ENCODE data around the gene FCER2. TPM values are rescaled to one million over a fixed set of nuclear protein-coding genes. Genes with fewer than 3 reads are reported as not detected.

The FCER2 gene
- total RNA-seq, 1 donor from 2014 or later, result not detected

DNA sequence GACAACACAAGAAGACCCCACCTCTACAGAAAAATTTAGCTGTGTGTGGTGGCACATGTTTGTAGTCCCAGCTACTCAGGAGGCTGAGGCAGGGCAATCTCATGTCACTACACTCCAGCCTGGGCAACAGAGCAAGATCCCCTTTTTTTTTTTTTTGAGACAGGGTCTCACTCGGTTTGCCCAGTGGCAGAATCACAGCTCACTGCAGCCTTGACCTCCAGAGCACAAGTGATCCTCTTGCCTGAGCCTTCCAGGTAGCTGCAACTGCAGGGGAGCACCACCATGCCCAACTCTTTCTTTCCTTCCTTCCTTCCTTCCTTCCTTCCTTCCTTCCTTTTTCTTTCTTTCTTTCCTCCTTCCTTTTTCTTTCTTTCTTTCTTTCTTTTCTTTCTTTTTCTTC is 34.2 kb upstream of the FCER2 start:
- H3K36me3 ChIP-seq (ENCODE audit: control insufficient read depth, insufficient read depth, low read length), result no peaks in the 10 kb centered on the region
- no peak overlapping the region for H3K4me3 ChIP-seq (ENCODE audit: low read depth, low read length)
- DNase-seq (ENCODE audit: low read depth), result no peak
- peaks cover 19% of the 10 kb centered on the region for H3K27me3 ChIP-seq (ENCODE audit: control insufficient read depth, insufficient read depth, low read length)
- TF ChIP-seq, protein P1, sequence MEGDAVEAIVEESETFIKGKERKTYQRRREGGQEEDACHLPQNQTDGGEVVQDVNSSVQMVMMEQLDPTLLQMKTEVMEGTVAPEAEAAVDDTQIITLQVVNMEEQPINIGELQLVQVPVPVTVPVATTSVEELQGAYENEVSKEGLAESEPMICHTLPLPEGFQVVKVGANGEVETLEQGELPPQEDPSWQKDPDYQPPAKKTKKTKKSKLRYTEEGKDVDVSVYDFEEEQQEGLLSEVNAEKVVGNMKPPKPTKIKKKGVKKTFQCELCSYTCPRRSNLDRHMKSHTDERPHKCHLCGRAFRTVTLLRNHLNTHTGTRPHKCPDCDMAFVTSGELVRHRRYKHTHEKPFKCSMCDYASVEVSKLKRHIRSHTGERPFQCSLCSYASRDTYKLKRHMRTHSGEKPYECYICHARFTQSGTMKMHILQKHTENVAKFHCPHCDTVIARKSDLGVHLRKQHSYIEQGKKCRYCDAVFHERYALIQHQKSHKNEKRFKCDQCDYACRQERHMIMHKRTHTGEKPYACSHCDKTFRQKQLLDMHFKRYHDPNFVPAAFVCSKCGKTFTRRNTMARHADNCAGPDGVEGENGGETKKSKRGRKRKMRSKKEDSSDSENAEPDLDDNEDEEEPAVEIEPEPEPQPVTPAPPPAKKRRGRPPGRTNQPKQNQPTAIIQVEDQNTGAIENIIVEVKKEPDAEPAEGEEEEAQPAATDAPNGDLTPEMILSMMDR (IDR thresholded peaks at IDR 0.05; ENCODE audit: insufficient read depth, low read length, poor library complexity, severe bottlenecking), result no peak

DNA sequence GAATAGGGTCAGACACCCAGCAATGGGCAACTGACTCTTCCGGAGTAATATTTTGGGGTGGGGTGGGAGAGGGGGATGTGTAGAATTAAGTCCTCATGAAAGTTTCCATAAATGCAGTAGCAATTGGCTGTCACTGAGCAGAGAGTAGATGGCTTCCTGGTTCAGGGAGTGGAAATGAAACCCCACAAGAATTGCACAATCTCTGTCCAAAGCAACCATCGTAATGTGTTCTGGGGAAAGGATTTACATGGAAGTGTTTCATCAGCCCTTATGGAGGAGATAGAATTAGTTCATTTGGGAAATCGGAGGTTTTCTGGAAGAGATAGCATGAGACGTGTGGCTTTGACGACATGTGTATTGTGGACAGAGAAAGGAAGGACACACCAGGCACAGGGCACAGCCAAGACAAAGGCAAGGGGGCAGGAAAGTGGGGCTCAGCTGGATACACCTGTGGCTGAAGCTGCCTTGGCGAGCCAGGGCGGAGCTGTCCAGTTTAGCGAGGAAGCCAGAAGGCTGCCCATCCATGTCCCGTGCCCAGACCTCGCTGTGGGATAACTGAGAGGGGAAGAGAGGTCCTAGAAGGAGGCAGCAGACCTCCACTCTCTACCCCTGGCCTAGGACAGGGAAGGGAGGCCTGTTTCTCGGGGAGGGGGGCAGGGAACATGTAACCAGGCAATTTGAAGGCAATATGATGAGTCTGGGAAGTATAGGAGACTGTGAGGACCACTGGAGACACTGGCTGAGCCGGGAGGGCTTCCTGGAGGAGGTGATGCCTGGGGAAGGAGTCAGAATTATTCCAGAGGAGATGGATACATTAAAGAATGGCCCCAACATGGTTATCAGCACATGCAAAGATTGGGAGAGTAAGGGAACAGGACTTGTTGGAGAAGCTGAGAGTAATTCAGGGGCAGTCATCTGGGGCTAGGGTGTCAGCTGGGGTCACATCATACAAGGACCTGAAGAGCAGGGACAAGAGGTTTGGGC is 32.6 kb upstream of the FCER2 start:
- TF ChIP-seq, protein P1 (IDR thresholded peaks at IDR 0.05; ENCODE audit: insufficient read depth, low read length, poor library complexity, severe bottlenecking), result no peak
- Histone ChIP-seq H3K4me3 (ENCODE audit: low read depth, low read length) (no peak overlapping the region), H3K27me3 (ENCODE audit: control insufficient read depth, insufficient read depth, low read length) (peaks cover 34% of the 10 kb centered on the region), H3K36me3 (ENCODE audit: control insufficient read depth, insufficient read depth, low read length) (no peaks in the 10 kb centered on the region)
- no peak for DNase-seq (ENCODE audit: low read depth)

- TF ChIP-seq, protein P1 (IDR thresholded peaks at IDR 0.05; ENCODE audit: insufficient read depth, low read length, poor library complexity, severe bottlenecking), result no peak
- Histone ChIP-seq H3K4me3 (ENCODE audit: low read depth, low read length) (no peak overlapping the region), H3K36me3 (ENCODE audit: control insufficient read depth, insufficient read depth, low read length) (no peaks in the 10 kb centered on the region), H3K27me3 (ENCODE audit: control insufficient read depth, insufficient read depth, low read length) (peaks cover 44% of the 10 kb centered on the region)
- DNase-seq (ENCODE audit: low read depth), result no peak
These were observed 31.4 kb upstream of the FCER2 start for GRCh38 chr19:7733376-7733775.

DNA sequence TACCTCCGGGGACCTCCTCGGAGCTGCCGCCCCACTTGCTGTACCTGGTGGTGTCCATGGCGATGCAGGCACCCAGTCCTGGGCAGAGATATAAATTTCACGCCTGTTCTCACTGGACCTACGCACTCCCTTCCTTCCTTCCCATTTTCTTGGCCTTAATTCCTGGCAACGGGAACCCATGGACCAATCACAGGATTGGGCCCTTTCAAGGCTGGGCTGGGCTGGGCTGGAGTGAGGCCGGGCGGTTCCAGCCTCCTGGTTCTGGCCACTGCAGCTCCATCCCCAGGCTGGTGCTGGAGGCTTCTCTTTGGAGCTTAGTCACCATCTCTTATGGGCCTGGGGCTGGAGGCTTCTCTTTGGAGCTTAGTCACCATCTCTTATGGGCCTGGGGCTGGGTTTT is 30.1 kb upstream of the FCER2 start, which contains the start of gene CLEC4G:
Gene CLEC4G (minus strand): TSS at position 66 of the 400 bp plus-strand sequence. CDS start 8 bp downstream, at position 58.
- Histone ChIP-seq H3K27me3 (ENCODE audit: control insufficient read depth, insufficient read depth, low read length) (peaks cover 45% of the 10 kb centered on the region), H3K36me3 (ENCODE audit: control insufficient read depth, insufficient read depth, low read length) (no peaks in the 10 kb centered on the region), H3K4me3 (ENCODE audit: low read depth, low read length) (no peak within 1 kb of the TSS)
- TF ChIP-seq, protein P1 (IDR thresholded peaks at IDR 0.05; ENCODE audit: insufficient read depth, low read length, poor library complexity, severe bottlenecking), result no peak
- DNase-seq (ENCODE audit: low read depth), result no peak

DNA sequence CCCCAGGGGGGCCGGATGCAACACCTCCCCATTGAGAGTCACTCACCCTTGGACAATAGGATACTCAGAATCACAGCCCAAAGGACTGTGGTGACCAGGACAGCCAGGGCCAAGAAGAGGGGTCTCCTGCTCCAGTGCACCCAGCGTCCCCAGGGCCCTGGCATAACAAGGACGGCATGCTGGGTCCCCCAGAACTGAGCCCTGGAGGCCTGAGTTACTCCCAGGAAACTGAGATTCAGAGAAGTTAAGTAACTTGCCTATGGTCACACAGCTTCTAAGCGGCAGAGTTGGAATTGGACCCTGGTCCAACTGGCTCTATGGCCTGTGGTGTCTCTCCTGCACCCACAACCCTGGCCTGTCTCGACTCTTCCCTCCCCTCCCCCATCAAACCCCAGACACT is 29.7 kb upstream of the FCER2 start:
- H3K4me3 ChIP-seq (ENCODE audit: low read depth, low read length), result no peak overlapping the region
- TF ChIP-seq, protein P1 (IDR thresholded peaks at IDR 0.05; ENCODE audit: insufficient read depth, low read length, poor library complexity, severe bottlenecking), result no peak
- no peaks in the 10 kb centered on the region for H3K36me3 ChIP-seq (ENCODE audit: control insufficient read depth, insufficient read depth, low read length)
- peaks cover 45% of the 10 kb centered on the region for H3K27me3 ChIP-seq (ENCODE audit: control insufficient read depth, insufficient read depth, low read length)
- DNase-seq (ENCODE audit: low read depth), result no peak

Measured in kidney epithelial cell (primary cell).